ENCODE measurements around the gene QRICH2. TPM values are rescaled to one million over a fixed set of nuclear protein-coding genes. Genes with fewer than 3 reads are reported as not detected.
"Not testable (repeated sequence)": the region's sequence is repeated elsewhere in the genome, so short reads cannot be mapped to it uniquely, and the experiment has no call there.

The QRICH2 gene
- total RNA-seq, 2 donors from 2014 or later: 1.7 to 3.6 TPM

DNA sequence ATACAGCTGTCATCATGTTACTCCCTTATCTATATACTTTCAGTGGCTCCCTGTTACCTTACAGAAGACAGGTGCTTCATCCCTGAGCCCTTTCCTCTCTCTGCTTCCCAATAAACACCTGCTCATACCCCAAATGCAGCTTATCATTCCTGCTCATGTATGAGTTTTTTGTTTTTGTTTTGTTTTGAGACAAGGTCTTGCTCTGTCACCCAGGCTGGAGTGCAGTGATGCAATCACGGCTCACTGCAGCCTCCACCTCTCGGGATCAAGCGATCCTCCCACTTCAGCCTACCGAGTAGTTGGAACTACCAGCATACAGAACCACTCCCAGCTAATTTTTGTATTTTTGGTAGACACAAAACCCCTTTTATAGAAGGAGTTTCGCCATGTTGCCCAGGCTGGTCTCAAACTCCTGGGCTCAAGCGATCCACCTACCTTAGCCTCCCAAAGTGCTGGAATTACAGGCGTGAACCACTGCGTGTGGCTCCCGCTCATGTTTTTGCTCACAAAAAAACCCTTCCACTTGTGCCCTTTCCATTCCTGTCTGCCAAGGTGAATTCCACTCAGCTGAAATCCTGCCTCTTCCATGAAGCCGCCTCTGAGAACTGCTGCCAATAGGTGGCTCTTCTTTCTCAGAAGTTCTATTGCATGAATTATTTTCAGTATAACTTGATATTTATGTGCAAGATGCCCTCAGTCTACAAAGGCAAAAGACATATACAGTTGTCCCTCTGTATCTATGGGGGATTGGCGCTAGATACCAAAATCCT is 59.9 kb downstream of the QRICH2 start:
- H3K4me3 Mint-ChIP-seq: no peak overlapping the region
- H3K27me3 Mint-ChIP-seq: no peaks in the 10 kb centered on the region
- peaks cover 34% of the 10 kb centered on the region for H3K4me1 Mint-ChIP-seq
- no peaks in the 10 kb centered on the region for H3K36me3 Mint-ChIP-seq (ENCODE audit: low read depth)
- ATAC-seq (no peak), DNase-seq (no peak)
- peak overlapping the region; percentile 73 for H3K27ac Mint-ChIP-seq
- H3K9me3 ChIP-seq (ENCODE audit: control insufficient read depth, low read length, poor library complexity, severe bottlenecking): no peaks in the 10 kb centered on the region

DNA sequence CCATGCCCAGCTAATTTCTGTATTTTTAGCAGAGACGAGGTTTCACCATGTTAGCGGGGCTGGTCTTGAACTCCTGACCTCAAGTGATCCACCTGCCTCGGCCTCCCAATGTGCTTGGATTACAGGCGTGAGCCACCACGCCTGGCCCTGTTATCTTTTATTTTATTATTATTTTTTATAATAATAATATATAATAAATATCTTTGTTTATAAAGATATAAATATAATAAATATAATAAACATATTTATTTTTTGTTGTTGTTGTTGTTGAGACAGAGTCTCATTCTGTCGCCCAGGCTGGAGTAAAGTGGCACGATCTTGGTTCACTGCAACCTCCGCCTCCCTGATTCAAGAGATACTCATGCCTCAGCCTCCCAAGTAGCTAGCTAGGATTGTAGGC is 60.8 kb downstream of the QRICH2 start:
- H3K4me1 Mint-ChIP-seq: peaks cover 34% of the 10 kb centered on the region
- DNase-seq (no peak), ATAC-seq (no peak)
- H3K9me3 ChIP-seq (ENCODE audit: control insufficient read depth, low read length, poor library complexity, severe bottlenecking): no peaks in the 10 kb centered on the region
- H3K36me3 Mint-ChIP-seq (ENCODE audit: low read depth): no peaks in the 10 kb centered on the region
- no peak overlapping the region for H3K27ac Mint-ChIP-seq
- H3K27me3 Mint-ChIP-seq: no peaks in the 10 kb centered on the region
- no peak overlapping the region for H3K4me3 Mint-ChIP-seq

DNA sequence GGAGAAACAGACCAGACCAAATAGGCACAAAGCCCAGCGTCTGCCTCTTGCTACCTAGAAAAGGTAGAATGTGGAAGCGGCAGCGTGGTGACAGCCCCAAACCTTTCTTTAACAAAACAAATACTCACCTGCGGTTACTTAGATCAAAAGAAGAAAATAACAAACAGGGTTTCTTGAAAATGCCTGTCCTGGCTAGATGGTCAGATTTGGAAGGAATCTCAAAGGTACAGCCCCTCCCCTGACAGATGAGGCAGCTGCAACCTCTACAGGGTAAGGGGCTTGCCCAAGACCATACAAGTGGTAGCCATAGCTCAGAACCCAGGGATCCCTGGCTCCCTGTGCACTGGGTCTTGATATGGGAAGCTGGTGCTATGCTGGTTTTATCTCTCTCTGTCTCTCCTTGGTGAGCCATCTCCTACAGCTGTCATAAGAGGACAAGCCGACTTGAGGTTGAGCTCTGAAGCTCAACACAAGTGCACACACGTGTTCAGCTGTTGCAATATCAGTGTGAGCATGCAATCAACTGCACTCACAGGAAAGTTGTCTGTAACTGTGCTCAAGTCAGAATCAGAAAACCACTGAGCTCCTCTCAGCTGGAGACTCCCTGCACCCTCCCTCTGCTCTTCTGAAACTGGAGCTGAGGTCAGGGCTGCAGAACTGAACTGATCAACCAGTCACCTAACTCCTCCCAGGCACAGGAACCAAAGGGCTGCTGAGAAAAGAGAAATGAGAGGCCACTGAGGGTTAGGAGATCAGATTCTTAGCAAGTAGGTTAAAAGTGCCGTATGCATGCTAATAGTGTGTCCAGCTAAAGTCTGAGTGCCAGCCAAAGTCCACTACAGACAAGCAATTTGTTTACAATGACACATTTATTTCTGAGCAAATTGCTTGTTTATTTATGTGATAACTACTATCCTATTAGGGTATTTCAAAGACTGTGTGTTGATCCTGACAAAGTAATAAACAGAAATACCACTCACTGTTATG is 61.7 kb downstream of the QRICH2 start:
- no peaks in the 10 kb centered on the region for H3K9me3 ChIP-seq (ENCODE audit: control insufficient read depth, low read length, poor library complexity, severe bottlenecking)
- peak in 1 of 3 donors; percentile 21 for DNase-seq
- ATAC-seq: peak; percentile 90
- Mint-ChIP-seq H3K36me3 (ENCODE audit: low read depth) (no peaks in the 10 kb centered on the region), H3K4me1 (peaks cover 30% of the 10 kb centered on the region), H3K4me3 (peak overlapping the region; percentile 61), H3K27ac (peak overlapping the region; percentile 85), H3K27me3 (no peaks in the 10 kb centered on the region)

DNA sequence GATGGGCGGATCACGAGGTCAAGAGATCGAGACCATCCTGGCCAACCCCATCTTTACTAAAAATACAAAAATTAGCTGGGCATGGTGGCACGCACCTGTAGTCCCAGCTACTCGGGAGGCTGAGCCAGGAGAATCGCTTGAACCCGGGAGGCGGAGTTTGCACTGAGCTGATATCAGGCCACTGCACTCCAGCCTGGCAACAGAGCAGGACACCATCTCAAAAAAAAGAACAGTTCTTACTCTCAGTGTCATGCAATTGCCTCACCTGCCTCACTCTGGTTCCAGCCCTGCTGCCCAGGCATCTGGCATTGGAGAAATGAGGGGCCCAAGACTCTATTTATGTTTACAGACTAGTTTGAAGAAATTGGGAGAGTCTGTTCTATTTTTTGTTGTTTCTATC is 63.4 kb downstream of the QRICH2 start:
- H3K4me3 Mint-ChIP-seq; H3K36me3 Mint-ChIP-seq (ENCODE audit: low read depth); H3K27me3 Mint-ChIP-seq; DNase-seq; ATAC-seq; H3K9me3 ChIP-seq (ENCODE audit: control insufficient read depth, low read length, poor library complexity, severe bottlenecking): not testable (repeated sequence)
- H3K27ac Mint-ChIP-seq: peak overlapping the region; percentile 85
- H3K4me1 Mint-ChIP-seq: peaks cover 36% of the 10 kb centered on the region

DNA sequence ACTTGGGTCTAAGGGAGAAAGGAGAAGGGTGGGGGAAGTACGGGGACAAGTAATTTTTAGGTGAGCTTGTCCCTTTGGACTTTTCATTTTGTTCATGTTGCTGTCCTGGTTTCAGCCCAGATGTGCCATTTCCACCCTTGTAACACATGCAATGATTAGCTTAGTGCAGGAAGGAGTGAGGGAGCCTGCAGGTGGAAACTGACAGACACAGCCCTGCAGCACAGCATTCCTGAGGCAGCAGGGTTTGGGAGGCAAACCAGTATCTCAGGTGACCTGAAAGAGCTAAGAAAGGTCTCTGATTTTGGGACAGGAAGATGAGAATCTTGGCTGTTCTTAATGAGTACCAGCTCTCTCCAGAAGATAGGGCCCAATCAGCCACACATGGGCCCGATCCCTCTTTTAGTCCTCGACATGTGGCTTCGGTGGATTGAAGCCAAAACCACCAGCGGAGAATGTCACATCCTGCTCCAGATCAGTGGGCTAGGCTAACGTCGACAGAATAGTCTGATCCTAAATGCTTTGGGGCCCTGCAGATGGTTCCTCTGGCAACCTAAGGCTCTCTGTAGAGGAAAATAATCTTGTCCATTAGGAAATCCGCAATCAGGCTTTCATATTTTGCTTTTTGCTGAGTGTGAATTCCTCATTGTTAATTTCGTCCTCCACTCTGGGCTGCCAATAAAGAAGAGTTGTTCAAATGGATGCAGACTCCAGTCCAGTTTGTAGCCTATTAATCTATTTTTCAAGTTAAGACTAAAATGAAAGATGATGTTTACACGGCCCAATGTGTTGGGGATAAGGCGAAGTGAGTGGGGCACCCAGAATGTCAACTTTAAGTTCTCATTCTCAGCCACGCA is 64.0 kb downstream of the QRICH2 start:
- no peak for DNase-seq
- no peaks in the 10 kb centered on the region for H3K27me3 Mint-ChIP-seq
- ATAC-seq: no peak
- no peaks in the 10 kb centered on the region for H3K36me3 Mint-ChIP-seq (ENCODE audit: low read depth)
- peaks cover 36% of the 10 kb centered on the region for H3K4me1 Mint-ChIP-seq
- no peak overlapping the region for H3K4me3 Mint-ChIP-seq
- H3K9me3 ChIP-seq (ENCODE audit: control insufficient read depth, low read length, poor library complexity, severe bottlenecking): no peaks in the 10 kb centered on the region
- peak overlapping the region; percentile 85 for H3K27ac Mint-ChIP-seq

DNA sequence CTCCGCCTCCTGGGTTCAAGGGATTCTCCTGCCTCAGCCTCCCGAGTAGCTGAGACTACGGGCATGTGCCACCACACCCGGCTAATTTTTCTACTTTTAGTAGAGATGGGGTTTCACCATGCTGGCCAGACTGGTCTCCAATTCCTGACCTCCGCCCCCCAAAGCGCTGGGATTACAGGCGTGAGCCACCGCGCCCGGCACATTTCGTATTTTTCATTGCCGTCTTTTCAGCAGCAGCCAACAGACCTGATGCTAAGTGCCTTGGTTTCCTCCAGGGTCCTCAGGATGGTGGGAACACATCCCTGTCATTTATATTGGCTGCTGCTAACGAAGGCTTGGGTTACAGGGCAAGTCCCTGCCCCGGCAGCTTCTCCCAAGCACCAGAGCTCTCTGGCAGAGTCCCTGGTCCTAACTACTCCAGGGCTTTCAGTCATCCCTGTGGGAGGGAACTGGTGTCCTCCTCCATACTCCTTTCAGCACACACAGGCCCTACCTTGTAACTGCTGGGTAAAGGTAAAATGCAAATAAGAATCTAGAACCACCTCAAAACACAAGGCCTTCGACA is 66.3 kb downstream of the QRICH2 start:
- Mint-ChIP-seq H3K27ac (peak overlapping the region; percentile 67), H3K4me3 (peak overlapping the region; percentile 94), H3K36me3 (ENCODE audit: low read depth) (no peaks in the 10 kb centered on the region), H3K4me1 (peaks cover 39% of the 10 kb centered on the region), H3K27me3 (no peaks in the 10 kb centered on the region)
- DNase-seq: no peak
- no peaks in the 10 kb centered on the region for H3K9me3 ChIP-seq (ENCODE audit: control insufficient read depth, low read length, poor library complexity, severe bottlenecking)
- no peak for ATAC-seq

DNA sequence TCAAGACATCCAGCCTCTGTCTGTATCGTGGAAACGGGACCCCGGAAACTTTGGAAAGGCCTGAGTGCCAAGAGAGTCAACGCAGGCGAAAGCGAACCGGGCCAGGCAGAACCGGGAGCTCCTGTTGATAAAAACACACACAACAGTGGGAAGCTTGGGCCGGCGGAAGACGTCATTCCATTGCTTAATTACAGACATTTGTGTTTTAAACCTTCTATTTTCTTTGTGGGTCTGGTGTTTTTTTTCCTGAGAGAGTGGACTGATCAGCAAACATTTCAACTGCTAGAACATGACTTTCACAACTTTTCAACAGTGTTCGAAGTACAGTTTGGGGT is 66.9 kb downstream of the QRICH2 start:
- Mint-ChIP-seq H3K27ac (peak overlapping the region; percentile 19), H3K36me3 (ENCODE audit: low read depth) (no peaks in the 10 kb centered on the region), H3K27me3 (no peaks in the 10 kb centered on the region), H3K4me3 (peak overlapping the region; percentile 94), H3K4me1 (peaks cover 33% of the 10 kb centered on the region)
- DNase-seq (no peak), ATAC-seq (no peak)
- H3K9me3 ChIP-seq (ENCODE audit: control insufficient read depth, low read length, poor library complexity, severe bottlenecking): no peaks in the 10 kb centered on the region

DNA sequence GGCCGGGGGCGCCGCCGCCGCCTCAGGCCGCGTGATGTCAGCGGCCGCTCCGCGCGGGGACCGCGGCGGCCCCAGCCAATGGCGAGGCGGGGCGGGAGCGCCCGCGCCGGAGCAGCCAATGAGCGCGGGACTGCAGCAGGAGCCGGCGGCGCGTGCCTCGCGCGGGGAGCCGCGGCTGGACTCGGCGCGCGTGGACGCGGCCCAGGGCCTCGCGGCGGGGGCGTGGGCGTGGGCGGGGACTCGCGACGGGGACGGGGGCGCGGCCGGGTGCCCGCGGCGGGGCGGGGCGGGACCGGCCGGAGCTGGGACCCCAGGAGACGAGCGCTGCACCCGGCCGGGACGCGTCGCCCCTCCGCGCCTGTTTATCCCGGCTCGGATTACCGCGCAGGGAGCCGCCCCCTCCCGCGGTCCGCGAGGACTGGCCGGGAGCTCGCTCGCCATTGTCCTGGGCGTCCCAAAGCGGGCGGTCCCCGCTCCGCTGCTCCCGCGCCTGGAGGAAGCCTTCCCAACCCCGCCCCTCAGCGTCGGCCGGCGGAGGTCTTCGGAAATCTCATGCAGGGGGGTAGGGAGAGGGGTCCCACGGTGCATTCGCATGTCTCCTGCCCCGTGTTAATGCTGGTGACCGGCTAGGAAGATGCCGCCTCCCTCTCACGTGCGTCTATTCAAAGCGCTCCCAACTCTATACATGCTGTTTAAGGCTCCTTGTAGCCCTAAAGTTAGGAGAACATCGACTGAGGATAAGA is 67.4 kb downstream of the QRICH2 start, which contains the start of gene RNF157:
TSS of gene RNF157 (minus strand) at position 33 of the 743 bp plus-strand sequence. CDS start 253 bp downstream, outside the sequence.
- H3K36me3 Mint-ChIP-seq (ENCODE audit: low read depth): no peaks in the 10 kb centered on the region

DNA sequence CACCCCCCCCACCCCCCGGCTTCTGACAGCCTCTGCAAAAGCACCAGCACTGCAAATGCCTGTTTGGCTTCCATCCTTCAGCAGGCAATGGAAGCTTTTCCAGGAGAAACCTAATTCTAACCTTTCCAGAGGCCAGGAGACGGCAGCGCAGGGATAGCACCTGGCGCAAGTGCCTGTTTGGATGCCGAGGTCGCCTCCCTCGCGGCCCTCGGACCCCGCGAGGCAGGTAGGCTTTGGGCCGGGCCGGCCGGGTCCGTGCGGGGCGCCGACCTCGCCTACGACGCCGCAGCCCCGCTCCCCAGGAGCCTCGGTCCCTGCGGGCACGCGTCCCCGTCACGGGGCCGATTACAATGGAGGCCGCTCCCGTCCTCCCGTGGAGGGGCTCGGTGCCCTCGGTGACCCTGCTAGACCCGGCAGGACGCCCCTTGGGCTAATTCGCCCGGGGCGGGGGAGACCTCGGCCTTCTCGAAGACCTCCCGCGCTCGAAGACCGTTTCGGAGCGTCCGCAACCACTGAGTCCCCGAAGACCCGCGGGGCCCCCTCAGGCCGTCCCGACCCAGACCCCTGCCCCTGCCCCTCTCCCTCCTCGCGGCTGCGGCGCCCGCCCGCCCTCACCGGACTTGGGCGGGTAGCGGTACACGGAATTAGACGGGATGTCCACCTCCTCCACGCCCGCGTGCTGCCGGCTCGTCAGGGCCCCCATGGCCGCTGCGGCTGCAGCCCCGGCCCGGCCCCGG is 68.4 kb downstream of the QRICH2 start:
- DNase-seq: no peak
- Mint-ChIP-seq H3K4me1 (peaks cover 26% of the 10 kb centered on the region), H3K27ac (no peak overlapping the region), H3K27me3 (no peaks in the 10 kb centered on the region), H3K36me3 (ENCODE audit: low read depth) (no peaks in the 10 kb centered on the region), H3K4me3 (peak overlapping the region; percentile 88)
- H3K9me3 ChIP-seq (ENCODE audit: control insufficient read depth, low read length, poor library complexity, severe bottlenecking): no peaks in the 10 kb centered on the region
- ATAC-seq: no peak

More for the DNA sequence above, 67.4 kb downstream of the QRICH2 start, which contains the start of gene RNF157:
- peak within 1 kb of the TSS; percentile 19 for H3K27ac Mint-ChIP-seq
- peaks cover 29% of the 10 kb centered on the region for H3K4me1 Mint-ChIP-seq
- DNase-seq (peak; percentile 54 to 79 (median 71)), ATAC-seq (peak; percentile 94)
- no peaks in the 10 kb centered on the region for H3K9me3 ChIP-seq (ENCODE audit: control insufficient read depth, low read length, poor library complexity, severe bottlenecking)
- no peaks in the 10 kb centered on the region for H3K27me3 Mint-ChIP-seq
- H3K4me3 Mint-ChIP-seq: peak within 1 kb of the TSS; percentile 94

DNA sequence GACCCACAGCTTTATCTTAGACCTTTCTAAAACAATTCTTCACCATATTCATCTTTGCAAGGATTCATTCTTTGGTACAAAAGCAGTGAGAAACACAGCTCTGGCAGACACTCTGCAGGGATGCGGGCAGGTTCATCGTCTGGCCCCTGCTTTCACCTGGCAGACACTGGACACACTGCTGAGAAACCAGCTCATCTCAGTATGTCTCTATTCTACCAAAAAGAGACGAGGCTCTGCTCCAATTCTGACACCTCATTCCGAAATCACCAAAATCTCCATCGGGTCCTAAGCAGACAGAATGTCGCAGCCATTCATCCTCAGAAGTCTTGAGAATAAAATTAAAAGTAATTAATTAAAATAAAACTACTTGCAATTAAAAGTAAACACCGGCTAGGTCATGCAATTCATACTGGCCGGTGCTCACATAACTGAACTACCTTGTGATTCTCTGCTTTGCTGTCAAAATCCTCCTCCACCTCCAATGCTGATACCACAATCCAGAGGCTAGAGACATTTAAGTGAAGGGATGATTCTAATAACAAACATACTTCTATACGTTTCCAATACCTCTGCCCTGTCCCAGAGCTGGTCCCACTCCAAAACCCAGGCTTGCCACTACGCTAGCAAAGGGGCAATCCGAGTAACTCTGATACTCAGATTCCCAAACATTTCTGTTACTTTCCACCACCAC is 69.1 kb downstream of the QRICH2 start:
- H3K4me1 Mint-ChIP-seq: peaks cover 29% of the 10 kb centered on the region
- H3K4me3 Mint-ChIP-seq: peak overlapping the region; percentile 88
- H3K27me3 Mint-ChIP-seq: no peaks in the 10 kb centered on the region
- H3K9me3 ChIP-seq (ENCODE audit: control insufficient read depth, low read length, poor library complexity, severe bottlenecking): no peaks in the 10 kb centered on the region
- DNase-seq (no peak), ATAC-seq (no peak)
- no peaks in the 10 kb centered on the region for H3K36me3 Mint-ChIP-seq (ENCODE audit: low read depth)
- H3K27ac Mint-ChIP-seq: no peak overlapping the region

DNA sequence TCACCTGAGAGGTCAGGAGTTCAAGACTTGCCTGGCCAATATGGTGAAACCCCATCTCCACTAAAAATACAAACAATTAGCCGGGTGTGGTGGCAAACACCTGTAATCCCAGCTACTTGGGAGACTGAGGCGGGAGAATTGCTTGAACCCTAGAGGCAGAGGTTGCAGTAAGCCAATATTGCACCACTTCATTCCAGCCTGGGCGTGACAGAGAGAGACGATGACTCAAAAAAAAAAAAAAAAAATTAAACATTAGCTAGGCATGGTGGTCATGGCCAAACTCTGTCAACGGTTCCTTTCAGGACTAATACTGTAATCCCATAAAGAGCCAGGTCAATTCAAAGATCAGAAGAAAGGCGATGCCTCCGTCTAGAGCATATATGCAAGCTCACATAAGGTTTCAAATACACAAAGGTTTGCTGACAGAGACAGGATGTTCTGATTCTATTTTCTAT is 70.2 kb downstream of the QRICH2 start:
- Mint-ChIP-seq H3K27ac (peak overlapping the region; percentile 56), H3K27me3 (no peaks in the 10 kb centered on the region), H3K4me1 (peaks cover 29% of the 10 kb centered on the region), H3K4me3 (peak overlapping the region; percentile 88), H3K36me3 (ENCODE audit: low read depth) (no peaks in the 10 kb centered on the region)
- no peak for ATAC-seq
- H3K9me3 ChIP-seq (ENCODE audit: control insufficient read depth, low read length, poor library complexity, severe bottlenecking): no peaks in the 10 kb centered on the region
- DNase-seq: no peak

All from T-helper 17 cell (primary cell).